ENCODE measurements around the gene RBPMS2.
"Not testable (repeated sequence)": the region's sequence is repeated elsewhere in the genome, so short reads cannot be mapped to it uniquely, and the experiment has no call there.

Gene RBPMS2

GRCh38 chr15:64751464-64751863 is 23.9 kb downstream of the RBPMS2 start:
- no peak for DNase-seq

- DNase-seq = no peak
Observed at GRCh38 chr15:64749999-64750657, 25.3 kb downstream of the RBPMS2 start.

- no peak for DNase-seq
Observed at GRCh38 chr15:64749167-64749566, 26.2 kb downstream of the RBPMS2 start.

GRCh38 chr15:64748251-64748650 is 27.1 kb downstream of the RBPMS2 start:
- DNase-seq = no peak

- DNase-seq = no peak
Observed at GRCh38 chr15:64747578-64747977, 27.8 kb downstream of the RBPMS2 start.

DNA sequence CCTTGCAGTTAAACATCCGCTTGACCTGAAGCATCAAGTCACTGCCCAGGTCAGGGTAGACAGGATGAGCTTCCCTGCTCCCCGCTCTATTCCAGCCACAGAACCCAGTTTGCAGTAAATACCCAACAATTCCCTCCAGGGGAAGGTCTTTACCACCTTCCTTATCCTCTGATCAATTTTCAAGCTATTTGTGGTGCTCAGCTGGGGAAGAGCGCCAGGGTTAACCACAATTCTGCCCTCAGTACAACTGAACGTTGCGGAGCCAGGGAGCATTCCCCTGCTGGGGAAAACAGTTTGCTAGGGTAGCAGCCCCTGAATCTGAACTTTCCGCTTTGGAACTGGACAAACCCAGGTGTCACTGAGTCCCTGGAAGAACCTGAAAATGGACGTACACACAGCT is 28.5 kb downstream of the RBPMS2 start:
- no peak for DNase-seq

GRCh38 chr15:64746356-64746755 is 29.0 kb downstream of the RBPMS2 start:
- no peak for DNase-seq

DNA sequence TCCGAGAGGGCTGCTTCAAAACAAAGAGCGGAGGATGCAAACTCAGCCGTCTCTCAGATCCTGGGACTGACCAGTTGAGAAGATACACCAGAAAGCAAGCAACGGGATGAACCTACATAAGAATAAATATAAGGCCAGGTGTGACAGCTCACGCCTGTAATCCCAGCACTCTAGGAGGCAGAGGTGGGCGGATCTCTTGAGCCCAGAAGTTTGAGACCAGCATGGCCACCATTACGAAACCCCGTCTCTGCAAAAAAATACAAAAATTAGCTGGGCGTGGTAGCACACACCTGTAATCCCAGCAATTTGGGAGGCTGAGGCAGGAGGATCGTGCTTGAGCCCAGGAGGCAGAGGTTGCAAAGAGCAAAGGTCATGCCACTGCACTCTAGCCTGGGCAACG is 31.7 kb downstream of the RBPMS2 start:
- DNase-seq = no peak

GRCh38 chr15:64742921-64743320 is 32.5 kb downstream of the RBPMS2 start:
- no peak for DNase-seq

DNA sequence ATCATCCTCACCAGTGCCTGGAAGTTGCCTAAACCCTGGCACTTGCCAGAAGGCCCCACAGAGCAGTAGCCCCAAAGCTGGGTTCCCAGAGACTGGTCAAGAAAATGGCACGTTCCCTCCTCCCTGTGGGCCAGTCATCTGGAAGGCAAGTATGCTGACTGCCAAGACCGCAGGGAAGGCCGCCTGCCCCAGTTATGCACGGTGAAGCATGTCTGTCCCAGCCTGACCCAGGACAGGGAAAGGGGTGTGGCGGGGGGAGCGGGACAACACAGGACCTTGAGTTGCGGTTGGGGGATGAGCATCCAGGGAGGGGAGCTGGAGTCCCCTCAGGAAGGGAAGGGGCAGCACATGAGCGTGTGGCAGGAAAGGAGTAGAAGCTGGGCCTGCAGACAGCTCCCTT is 33.0 kb downstream of the RBPMS2 start:
- no peak for DNase-seq

DNA sequence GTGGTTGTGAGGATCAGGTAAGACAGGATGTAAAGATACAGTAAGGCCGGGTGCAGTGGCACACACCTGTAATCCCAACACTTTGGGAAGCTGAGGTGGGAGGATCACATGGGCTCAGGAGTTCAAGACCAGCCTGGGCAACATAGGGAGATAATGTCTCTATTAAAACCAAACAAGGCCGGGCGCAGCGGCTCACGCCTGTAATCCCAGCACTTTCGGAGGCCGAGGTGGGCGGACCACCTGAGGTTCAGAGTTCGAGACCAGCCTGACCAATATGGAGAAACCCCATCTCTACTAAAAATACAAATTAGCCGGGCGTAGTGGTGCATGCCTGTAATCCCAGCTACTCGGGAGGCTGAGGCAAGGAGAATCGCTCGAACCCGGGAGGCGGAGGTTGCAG is 33.7 kb downstream of the RBPMS2 start:
- not testable (repeated sequence) for DNase-seq

DNA sequence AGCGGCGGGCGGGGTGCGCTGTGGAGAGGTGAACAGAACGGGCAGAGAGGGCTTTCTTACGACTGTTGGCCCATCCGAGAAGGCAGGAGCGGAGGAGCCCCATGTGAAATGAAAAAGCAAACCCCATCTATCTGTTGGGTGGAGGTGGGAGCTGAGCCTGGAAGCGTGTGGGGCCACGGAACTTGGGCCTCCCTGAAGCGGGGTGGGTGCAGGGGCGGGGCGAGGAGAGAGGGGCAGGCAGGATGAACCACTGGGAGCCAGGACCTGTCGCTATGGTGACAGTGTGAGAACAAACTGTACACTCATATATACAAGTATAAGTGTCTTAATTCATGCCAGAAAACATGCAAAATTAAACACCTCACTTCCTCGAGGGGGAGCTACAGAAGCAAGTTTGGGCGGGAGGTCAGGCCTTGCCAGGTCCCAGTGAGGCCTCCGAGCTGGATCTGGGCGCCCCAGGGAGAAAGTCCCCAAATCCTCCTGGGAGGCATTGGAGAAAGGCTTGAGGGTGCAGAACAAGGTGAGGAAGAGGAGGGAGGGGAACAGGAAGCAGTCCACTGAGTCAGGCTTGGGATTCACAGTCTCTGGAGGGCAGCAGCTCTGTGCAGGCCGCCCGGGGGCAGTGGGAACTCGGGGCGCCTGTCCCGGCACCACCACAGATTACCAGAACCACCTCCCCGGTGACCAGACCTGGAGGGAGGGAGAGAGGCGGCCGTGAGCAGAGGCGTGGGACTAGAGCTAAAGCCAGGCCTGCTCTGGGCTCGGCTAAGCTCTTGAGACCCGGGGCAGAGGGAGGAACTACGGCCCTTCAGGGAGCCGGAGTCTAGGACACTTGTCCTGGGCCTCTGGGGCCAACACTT is 34.8 kb downstream of the RBPMS2 start:
- DNase-seq = no peak

DNA sequence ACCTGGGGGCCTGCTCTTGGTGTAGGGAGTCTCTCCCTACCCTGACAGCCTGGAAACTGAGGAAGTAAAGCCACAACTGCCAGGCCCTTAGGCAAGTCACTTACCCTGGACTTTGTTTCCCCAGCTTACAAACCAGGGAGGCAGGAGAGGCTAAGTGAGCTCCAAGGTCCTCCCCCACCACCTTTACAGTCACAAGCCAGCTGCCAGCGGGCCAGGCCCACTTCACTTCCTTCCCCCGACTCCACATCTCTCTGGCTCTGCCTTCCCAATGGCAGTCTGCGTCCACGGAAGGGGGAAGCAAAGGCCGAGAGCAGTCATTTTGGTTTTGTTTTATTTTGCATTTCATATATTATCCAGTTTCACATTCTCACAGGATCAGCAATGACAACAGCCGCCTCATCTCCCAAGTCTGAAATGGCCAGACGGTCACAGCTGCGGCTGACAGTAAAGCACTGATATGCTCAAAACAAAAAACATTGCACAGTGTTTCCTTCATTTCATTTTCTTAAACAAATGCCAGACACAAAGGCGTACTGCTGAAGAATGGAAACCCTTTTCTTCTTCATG is 35.7 kb downstream of the RBPMS2 start:
- no peak for DNase-seq

- DNase-seq = no peak
Observed at GRCh38 chr15:64739156-64739555, 36.2 kb downstream of the RBPMS2 start.

DNA sequence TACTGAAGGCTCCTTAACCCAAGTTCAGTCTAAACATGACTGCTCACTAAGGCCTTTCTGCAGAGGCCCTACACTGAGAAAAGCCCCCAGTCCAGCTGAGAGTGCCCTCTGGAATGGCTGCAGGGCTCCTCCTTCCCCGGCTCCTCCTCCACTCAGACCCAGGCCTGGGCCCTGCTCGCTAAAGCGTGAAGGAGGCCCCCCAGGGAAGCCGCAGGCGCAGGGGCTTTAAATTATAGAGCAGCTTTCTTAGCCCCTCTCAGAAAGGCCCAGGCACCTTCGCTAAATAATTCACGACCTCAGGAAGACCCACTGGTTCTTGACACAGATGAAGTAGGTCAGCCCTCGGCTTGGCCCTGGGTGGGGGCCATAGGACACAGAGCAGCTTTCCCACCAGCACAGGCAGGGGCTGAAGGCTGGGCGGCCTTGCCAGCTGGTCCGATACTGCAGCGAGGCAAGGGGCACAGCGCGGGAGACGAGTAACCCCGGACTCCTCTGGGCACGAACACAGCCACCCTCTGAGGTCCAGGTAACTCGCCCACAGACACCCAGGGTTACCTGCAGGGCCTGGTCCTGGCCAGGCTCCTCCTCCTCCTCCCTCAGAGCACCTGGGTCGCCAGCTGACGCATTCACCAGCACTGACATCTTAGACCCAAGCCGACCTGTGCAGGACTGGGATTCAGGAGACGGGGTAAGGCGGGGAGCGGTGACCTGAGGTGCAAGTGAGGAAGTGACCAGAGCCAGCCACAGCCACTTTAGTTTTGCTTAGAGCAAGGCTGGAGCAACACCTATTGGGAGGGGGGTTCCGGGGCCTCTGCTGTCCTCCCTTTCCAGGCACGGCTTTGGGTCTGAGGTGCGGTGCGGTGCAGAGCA is 36.9 kb downstream of the RBPMS2 start:
- DNase-seq = no peak

DNA sequence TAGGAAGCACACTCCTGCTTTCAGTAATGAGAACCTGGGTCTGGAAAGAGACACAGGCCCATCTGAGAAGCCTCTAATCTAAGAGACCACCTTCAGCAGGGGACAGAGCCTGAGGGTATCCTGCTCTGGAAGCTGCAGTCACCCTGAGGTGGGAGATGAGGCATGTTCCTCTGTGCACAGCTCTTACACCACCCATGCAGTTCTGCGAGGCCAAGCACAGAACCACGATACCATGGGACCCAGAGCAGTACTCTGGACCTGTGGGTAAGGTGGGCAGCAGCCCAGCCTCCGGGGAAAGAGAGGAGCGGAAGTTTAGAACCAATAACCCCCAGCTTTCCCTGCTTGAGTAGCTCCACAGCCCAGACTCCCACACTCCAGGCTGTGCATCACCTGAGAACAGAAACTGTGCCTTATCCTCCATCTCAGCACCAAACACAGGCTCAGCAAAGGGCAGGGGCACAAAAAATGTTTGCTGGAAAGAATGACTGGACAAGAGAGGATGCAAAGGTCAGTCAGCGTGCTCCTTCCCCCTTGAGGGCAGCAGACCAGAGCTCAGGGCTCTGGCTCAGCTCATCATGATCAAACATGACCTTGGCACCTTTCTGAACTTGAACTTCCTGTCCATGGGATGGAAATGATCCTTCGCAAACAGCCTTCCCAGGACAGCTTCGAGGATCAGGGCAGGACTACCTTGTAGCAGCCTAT is 43.1 kb downstream of the RBPMS2 start:
- DNase-seq = no peak

GRCh38 chr15:64731805-64732151 is 43.6 kb downstream of the RBPMS2 start:
- no peak for DNase-seq

GRCh38 chr15:64731012-64731804 is 44.2 kb downstream of the RBPMS2 start:
- DNase-seq = peak; percentile 87

GRCh38 chr15:64730151-64730550 is 45.2 kb downstream of the RBPMS2 start:
- DNase-seq = no peak

GRCh38 chr15:64720188-64720587 is 55.2 kb downstream of the RBPMS2 start:
- no peak for DNase-seq

DNA sequence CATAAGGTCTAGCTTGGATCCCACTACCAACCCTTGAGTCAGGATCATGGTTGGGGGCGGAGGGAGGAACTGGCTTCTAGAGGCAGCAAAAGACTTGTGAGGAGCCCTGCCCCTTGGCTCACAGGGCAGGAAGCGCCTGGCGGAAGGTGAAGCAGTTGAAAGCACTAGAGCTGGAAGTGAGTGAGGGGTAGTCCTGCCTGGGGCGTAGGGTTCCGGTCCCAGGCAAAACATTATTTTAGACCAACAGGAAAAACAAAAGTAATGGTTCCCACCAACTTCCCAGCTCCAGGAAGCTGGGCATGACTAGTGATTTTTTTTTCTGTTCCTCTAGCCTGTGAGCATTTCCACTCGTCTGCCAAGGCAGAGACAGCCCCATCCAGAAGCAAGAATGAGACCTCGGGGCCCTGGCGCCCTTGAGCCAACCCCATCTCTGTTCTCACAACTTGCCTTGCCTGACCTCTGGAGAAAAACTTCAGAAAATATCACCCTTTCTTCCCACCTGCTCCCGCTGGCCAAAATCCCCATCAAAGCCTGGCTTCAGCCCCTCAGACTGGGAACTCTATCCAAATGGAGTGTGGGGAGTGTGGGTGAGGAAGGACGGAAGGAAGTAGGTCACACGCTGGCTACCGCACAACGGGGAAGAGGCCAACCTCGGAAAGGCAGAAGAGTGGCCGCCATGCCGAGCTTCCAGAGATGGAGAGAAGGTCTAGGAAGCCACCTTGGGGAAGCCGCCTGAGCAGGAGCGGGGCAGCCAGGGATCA is 57.5 kb downstream of the RBPMS2 start:
- DNase-seq = no peak

Data from stimulated activated CD4-positive, alpha-beta T cell treated with anti-CD3 and anti-CD28 coated beads, Interleukin-12 subunit alpha, Interleukin-12 subunit beta, amount 100 ng/mL, for 4 hours (primary cell).